NCI-H128 (cell line): ENCODE data around the gene CDYL.

ENCODE experiments used
- DNase-seq: peaks from one replicate; lab custom pipeline; 2025; ENCODE audit not compliant: unreplicated experiment; lab: John Stamatoyannopoulos, UW

Gene CDYL

DNA sequence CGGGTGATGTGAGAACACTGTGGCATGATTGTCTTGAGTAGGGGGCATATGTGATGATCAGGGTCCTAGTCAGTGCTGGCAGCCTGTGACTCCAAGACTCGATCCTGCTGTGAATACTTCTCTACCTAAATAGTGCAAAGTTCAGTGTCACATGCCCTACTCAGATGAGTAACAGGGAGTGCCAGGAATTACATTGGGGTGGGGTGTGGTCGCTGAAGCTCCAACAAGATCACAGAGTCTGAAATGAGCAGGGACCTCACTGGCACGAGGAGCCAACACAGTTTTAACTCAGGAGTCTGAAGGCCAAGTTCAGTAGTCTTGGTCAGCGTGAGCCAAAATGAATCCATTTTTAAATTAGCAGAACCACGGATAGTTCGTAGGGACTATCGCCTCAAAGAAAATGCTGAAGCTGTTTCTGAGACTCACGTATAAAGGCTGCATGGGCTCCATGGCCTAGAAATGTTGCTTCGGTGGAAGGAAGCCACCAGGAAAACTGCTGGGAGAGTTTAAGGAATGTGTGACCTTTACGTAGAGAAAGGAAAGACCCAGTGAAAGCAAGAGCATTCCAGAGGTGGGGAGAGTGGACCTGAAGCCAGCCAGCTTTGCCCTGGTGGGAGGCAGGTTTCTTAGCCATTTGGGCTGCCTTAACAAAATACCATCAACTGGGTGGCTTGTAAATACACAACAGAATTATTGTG, 155.5 kb downstream of the CDYL start:
- no peak for DNase-seq

GRCh38 chr6:4932228-4932903, 156.2 kb downstream of the CDYL start:
- no peak for DNase-seq

DNA sequence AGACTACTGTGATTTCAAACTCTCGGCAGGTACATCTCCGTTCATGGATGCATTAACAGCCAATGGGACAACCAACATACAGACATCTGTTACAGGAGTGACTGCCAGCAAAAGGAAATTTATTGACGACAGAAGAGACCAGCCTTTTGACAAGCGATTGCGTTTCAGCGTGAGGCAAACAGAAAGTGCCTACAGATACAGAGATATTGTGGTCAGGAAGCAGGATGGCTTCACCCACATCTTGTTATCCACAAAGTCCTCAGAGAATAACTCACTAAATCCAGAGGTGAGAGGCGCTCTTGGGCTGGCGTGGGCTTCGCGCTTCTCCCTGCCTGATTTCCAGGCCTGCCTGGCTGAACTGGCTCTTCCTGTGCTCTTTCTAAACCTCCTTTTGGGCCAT, 159.3 kb downstream of the CDYL start:
- DNase-seq: no peak

DNA sequence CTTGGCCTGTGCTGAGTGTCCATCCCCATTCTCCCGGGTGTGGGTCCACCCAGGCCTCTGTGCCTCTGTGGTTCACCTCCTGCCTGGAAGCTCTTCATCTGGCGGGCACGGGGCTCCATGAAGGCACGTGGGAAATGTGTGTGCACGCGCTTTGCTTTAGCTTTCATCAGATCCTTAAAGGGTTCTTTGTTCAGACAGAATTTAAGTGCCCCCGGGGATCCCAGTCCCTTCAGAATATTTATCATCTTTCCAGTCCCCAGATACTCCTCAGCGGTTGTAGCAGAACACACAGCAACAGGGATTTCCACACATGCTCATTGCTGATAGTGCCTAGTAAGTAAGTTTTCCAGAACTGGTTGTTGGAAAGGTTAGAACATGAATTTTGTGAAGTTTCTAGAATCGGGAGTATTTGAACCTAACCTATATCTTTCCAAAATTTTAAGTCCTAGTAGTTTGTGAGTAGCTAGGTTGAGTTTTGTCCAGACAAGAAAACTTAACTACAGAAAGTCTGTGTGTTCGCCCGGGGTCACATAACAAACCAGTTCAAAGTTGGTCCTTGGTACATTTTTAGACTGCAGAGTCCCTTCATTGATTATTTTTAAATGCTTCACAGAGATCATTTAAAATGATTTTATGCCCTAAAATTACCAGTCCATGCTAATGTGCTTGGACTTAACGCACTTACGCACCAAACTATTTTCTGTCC, 159.9 kb downstream of the CDYL start:
- no peak for DNase-seq

GRCh38 chr6:4936681-4937041, 160.5 kb downstream of the CDYL start:
- DNase-seq: no peak

GRCh38 chr6:4937414-4937813, 161.2 kb downstream of the CDYL start:
- no peak for DNase-seq

- no peak for DNase-seq
Observed at GRCh38 chr6:4939241-4939640, 163.0 kb downstream of the CDYL start.

DNA sequence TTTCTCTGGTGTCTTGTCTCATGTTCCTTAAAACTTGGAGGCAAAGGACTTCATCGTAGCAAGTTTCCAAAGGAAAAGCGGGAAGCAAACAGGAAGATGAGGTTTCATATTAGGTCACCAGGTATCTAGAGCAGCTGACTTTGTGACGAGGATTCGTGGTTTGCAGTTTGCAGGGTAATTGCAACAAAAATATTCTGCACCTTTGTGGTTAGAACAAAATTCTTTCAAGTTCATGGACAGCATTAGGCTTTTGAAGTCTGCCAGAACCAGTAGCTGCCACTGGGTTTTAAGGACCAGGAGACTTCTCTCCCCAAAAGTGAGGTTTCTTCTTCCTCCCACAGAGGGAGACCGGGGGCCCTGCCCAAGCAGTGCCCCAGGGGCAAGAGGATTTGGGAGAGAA, 164.2 kb downstream of the CDYL start:
- no peak for DNase-seq

- no peak for DNase-seq
Observed at GRCh38 chr6:4941782-4942672, 165.8 kb downstream of the CDYL start.

DNA sequence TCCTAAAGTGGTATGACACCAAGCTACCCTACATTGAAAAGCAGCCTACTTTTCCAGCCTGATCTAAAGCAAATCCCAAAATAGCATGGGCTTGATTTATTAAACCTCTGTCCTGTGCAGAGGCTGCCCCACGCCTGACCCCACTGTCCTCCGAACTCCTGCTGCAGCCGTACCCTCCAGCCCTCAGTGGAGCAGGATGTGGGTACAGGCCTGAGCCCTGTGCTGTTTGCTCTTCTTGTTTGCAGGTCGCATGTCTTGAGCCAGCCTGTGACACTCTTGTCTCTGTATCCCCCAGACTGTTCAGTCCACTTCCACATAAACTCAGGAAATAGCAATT, 166.4 kb downstream of the CDYL start:
- no peak for DNase-seq

GRCh38 chr6:4943716-4944115, 167.5 kb downstream of the CDYL start:
- DNase-seq: no peak

DNA sequence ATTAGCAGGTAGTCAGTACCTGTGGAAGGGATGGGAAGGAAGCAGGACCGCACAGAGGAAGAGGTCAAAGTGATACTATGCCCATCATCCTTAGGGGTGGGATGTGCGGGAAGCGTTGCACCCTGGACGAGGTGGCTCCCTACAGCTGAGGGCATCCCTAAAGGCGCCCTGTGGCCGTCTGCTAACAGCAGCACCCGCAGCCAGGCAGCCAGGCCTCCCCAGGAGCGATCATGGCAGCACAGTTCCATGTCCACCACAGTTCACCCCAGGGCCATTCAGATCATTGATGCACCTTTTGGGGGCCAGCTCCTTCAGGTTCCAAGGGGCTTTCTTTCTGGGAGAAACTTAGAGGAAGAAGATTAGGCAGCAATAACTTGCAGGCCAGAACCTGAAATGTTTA, 168.1 kb downstream of the CDYL start:
- DNase-seq: no peak

DNA sequence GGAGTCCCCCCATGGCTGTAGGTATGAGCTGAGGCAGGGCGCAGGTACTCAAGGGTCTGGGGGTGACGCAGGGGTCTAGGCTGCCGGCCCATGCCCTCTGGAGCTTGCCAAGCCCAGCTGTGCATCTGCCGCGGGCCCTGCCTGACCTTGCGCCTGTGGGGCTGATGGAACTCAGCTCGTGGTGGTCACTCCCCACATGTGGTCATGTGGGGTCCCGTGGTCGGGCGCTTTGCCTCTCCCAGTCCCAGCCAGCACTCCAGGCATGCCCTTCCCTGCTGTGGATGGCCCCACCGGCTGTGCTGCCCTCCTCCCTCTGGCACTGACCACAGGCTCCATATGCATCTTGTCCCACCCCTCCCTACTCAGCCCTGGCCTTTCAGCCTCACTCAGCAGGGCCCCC, 170.3 kb downstream of the CDYL start:
- DNase-seq: no peak

GRCh38 chr6:4947716-4948115, 171.5 kb downstream of the CDYL start:
- no peak for DNase-seq

GRCh38 chr6:4948781-4949450, 172.7 kb downstream of the CDYL start:
- DNase-seq: no peak

DNA sequence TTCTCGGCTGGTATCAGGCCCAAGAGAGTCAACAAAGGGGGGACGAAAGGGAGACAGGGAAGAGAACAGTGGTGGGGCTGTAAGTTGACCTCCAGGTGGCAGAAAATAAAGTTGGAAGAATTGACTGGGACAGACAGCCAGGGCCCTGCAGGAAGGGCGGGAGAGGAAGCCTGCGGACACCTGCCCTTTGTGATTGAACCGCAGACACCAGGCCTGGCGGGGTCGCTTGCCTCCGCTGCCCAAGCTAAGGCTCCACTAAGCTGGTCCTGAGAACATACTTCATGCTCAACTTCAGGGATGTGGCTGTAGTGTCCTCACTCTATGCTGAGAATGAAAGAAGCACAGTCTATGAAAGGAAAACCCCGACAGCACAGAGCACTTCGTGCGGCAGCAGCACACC, 173.9 kb downstream of the CDYL start:
- DNase-seq: no peak

DNA sequence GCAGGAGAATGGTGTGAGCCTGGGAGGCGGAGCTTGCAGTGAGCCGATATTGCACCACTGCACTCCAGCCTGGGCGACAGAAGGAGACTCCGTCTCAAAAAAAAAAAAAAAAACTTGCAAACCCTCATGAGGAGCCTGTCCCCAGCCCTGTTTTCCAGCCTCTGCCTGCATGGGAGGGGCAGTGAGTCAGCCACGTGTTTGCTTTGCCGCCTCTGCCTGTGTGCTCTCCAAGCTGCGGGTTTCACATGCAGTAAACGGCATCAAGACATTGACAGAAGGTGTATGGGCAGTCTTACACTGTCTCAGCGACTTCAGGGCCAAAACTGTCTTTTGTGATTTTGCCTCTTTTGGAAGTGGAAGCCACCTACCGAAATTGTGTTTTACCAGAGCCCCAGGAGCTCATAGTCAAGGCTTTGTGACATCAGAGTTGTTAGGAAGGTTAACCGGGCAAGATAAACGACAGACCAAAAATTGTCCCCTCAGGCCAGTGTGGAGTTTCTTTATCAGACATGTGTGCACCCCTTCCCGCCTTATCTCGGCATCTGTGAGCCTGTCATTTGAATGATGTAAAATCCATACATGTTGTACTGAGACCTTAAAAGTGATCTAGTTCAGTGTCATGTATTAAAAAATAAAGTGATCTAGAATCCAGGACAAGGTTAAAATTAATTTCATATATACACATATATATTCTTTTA, 174.8 kb downstream of the CDYL start:
- no peak for DNase-seq

- no peak for DNase-seq
Observed at GRCh38 chr6:4953440-4953839, 177.2 kb downstream of the CDYL start.

DNA sequence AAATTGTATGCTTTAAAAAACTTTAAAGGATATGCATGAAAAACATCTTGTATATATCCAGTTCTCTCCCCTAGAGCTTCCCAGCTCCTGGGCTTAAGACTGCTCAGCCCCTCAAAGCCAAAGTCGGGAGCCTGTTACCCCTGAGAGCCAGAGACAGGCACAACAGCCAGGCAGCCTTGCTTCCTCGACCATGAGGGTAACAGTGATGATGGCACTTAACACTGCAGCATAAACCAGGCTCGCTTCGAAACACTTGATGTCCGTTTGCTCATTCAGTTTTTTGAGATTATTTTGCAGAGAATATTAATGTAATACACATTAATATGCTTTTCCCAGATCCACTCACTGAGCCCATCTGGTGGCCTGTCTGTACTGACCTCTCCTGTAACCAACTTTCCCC, 180.4 kb downstream of the CDYL start:
- no peak for DNase-seq

DNA sequence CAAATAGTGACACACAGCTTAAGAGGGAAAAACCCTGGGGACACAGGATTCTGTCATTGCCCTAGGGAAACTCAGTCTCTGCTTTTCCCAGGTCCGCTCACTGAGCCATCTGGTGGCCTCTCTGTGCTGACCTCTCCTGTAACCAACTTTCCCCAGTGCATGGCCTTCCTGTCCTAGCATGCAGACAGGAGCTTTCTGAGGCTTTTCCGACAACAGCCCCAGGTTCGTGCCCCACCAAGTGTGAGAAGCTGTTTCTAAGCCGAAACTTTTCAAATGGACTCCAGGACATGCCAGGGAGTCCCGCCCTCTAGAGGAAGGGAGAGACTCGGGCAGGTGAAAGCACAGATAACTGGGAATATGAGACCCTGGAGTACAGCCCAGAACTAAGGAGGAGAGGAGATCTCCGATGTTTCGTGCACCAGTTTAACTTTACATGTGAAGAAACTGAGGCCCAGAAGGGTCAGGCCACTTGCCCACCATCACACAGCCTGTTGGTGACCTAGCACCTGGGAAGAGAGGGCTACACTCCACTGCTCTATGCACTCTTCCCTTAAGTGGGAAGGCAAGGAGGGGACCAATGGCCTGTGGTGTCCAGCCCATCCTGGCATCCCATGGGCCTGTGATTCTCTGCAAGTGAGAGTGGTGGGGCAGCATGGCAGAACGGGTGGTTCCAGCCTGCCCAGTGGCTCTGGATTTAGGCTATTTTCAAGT, 181.5 kb downstream of the CDYL start:
- DNase-seq: no peak
